Vagina (tissue), 2 donors: ENCODE measurements around the gene DIS3L.
"Not testable (repeated sequence)": the region's sequence is repeated elsewhere in the genome, so short reads cannot be mapped to it uniquely, and the experiment has no call there.

Source experiments
- CTCF ChIP-seq, 3 experiments: fragments of 450-650 bp in 2 of 3; fragments of 200-600 bp in 1 of 3; sonication (generic) in 1 of 3; IDR thresholded peaks; one replicate each; pipeline ENCODE4 v1.5.1; 2017 to 2019; ENCODE audit warnings: antibody characterized with exemption in 3 of 3, mild to moderate bottlenecking in 2 of 3, moderate library complexity in 2 of 3
- POLR2A ChIP-seq, 2 donors: fragments of 450-650 bp; IDR thresholded peaks; one replicate each; pipeline ENCODE4 v1.6.1; 2017; ENCODE audit warnings: antibody characterized with exemption in 2 of 2, mild to moderate bottlenecking in 2 of 2, moderate library complexity in 2 of 2
- POLR2AphosphoS5 ChIP-seq, 2 donors: sonication (generic); formaldehyde crosslinking; IDR thresholded peaks; one replicate each; pipeline ENCODE4 v1.9.0; 2017; ENCODE audit warnings: antibody characterized with exemption in 2 of 2, mild to moderate bottlenecking in 2 of 2, low read depth in 1 of 2; ENCODE audit not compliant: insufficient read depth in 1 of 2

- not testable (repeated sequence) for TF ChIP-seq POLR2A (IDR thresholded peaks at IDR 0.05); CTCF (IDR thresholded peaks at IDR 0.05); POLR2AphosphoS5 (IDR thresholded peaks at IDR 0.05; ENCODE audit: insufficient read depth in 1 of 2, low read depth in 1 of 2)
These were observed 30.5 kb upstream of the DIS3L start for GRCh38 chr15:66262837-66263236.
